B cell (primary cell): ENCODE data around the gene PCBP3.

Experiments
- CTCF ChIP-seq: fragments of 200-600 bp; IDR thresholded peaks from one replicate; pipeline ENCODE4 v1.8.0; 2022; ENCODE audit warnings: antibody characterized with exemption, mild to moderate bottlenecking
- EZH2 ChIP-seq: IDR thresholded peaks from 2 replicates; pipeline ENCODE4 v1.6.1; 2012; ENCODE audit warnings: borderline replicate concordance, low read depth, mild to moderate bottlenecking, moderate library complexity, low read length; ENCODE audit not compliant: insufficient read depth, poor library complexity, severe bottlenecking

- TF ChIP-seq CTCF, result no peak
- TF ChIP-seq EZH2, result no peak
These were observed 315.7 kb downstream of the PCBP3 start for GRCh38 chr21:45959182-45959581.
